SK-N-SH treated with all-trans-retinoic acid at 6 μM for 48 hours (cell line): ENCODE results near the gene MTNR1A.

Experiments used
- ATAC-seq: fragments of 200-7000 bp; cut with Tn5 transposase; 3 replicates; pipeline ENCODE4 v1.9.1; 2020; ENCODE audit warnings: mild to moderate bottlenecking, moderate library complexity
- ARNTL ChIP-seq: fragments of 450-650 bp; formaldehyde crosslinking; IDR thresholded peaks from 2 replicates; pipeline ENCODE4 v1.5.0; 2020; ENCODE audit warnings: low read depth, mild to moderate bottlenecking, moderate library complexity, borderline replicate concordance
- BACH2 ChIP-seq: fragments of 250-450 bp; sonication (Bioruptor Pico); IDR thresholded peaks from 2 replicates; pipeline ENCODE4 v1.9.0; 2021; ENCODE audit warnings: mild to moderate bottlenecking, borderline replicate concordance
- CSDC2 ChIP-seq: fragments of 250-450 bp; sonication (Bioruptor Pico); IDR thresholded peaks from 2 replicates; pipeline ENCODE4 v1.5.0; 2020; ENCODE audit warnings: mild to moderate bottlenecking, moderate library complexity
- CSRNP3 ChIP-seq: fragments of 250-450 bp; sonication (Bioruptor Pico); IDR thresholded peaks from 2 replicates; pipeline ENCODE4 v1.5.1; 2021; ENCODE audit warnings: mild to moderate bottlenecking, moderate library complexity
- ESRRG ChIP-seq: fragments of 250-450 bp; sonication (Bioruptor Pico); IDR thresholded peaks from 2 replicates; pipeline ENCODE4 v1.6.1; 2021; ENCODE audit warnings: mild to moderate bottlenecking
- GLIS3 ChIP-seq: fragments of 250-450 bp; sonication (Bioruptor Pico); IDR thresholded peaks from 2 replicates; pipeline ENCODE4 v1.5.0; 2020; ENCODE audit warnings: mild to moderate bottlenecking, moderate library complexity
- ISL1 ChIP-seq: fragments of 250-450 bp; sonication (Bioruptor Pico); IDR thresholded peaks from 2 replicates; pipeline ENCODE4 v2.1.2; 2022; ENCODE audit warnings: mild to moderate bottlenecking, moderate library complexity
- OSR1 ChIP-seq: fragments of 250-450 bp; sonication (Bioruptor Pico); IDR thresholded peaks from 2 replicates; pipeline ENCODE4 v1.8.0; 2022; ENCODE audit warnings: moderate library complexity, mild to moderate bottlenecking, inconsistent platforms
- PATZ1 ChIP-seq: fragments of 250-450 bp; sonication (Bioruptor Pico); IDR thresholded peaks from 2 replicates; pipeline ENCODE4 v1.8.0; 2020; ENCODE audit warnings: mild to moderate bottlenecking, moderate library complexity, borderline replicate concordance
- PPARA ChIP-seq: fragments of 250-450 bp; sonication (Bioruptor Pico); IDR thresholded peaks from 2 replicates; pipeline ENCODE4 v1.5.0; 2020; ENCODE audit warnings: mild to moderate bottlenecking, borderline replicate concordance
- RARB ChIP-seq: fragments of 250-450 bp; sonication (Bioruptor Pico); IDR thresholded peaks from 2 replicates; pipeline ENCODE4 v1.8.0; 2021; ENCODE audit warnings: mild to moderate bottlenecking, moderate library complexity
- SNAI2 ChIP-seq: fragments of 250-450 bp; sonication (Bioruptor Pico); IDR thresholded peaks from 2 replicates; pipeline ENCODE4 v1.5.0; 2020; ENCODE audit warnings: mild to moderate bottlenecking, moderate library complexity
- TCF4 ChIP-seq: fragments of 250-450 bp; sonication (Bioruptor Pico); IDR thresholded peaks from 2 replicates; pipeline ENCODE4 v1.8.0; 2021; ENCODE audit warnings: mild to moderate bottlenecking, moderate library complexity, borderline replicate concordance
- TOX ChIP-seq: fragments of 250-450 bp; sonication (Bioruptor Pico); IDR thresholded peaks from 2 replicates; pipeline ENCODE4 v1.8.0; 2021; ENCODE audit warnings: mild to moderate bottlenecking, moderate library complexity, borderline replicate concordance
- TSHZ2 ChIP-seq: fragments of 250-450 bp; sonication (Bioruptor Pico); IDR thresholded peaks from 2 replicates; pipeline ENCODE4 v1.5.0; 2020; ENCODE audit warnings: mild to moderate bottlenecking, moderate library complexity
- ZFP30 ChIP-seq: fragments of 450-650 bp; formaldehyde crosslinking; IDR thresholded peaks from 2 replicates; pipeline ENCODE4 v1.5.0; 2022; ENCODE audit warnings: mild to moderate bottlenecking, moderate library complexity
- ZNF565 ChIP-seq: fragments of 450-650 bp; formaldehyde crosslinking; conservative IDR thresholded peaks from 2 replicates; pipeline ENCODE4 v1.5.0; 2020; ENCODE audit warnings: low read depth, mild to moderate bottlenecking, moderate library complexity
- ZNF70 ChIP-seq: fragments of 450-650 bp; formaldehyde crosslinking; IDR thresholded peaks from 2 replicates; pipeline ENCODE4 v1.5.0; 2020; ENCODE audit warnings: mild to moderate bottlenecking, moderate library complexity
- ZNF8 ChIP-seq: fragments of 450-650 bp; formaldehyde crosslinking; IDR thresholded peaks from 2 replicates; pipeline ENCODE4 v1.5.0; 2020; ENCODE audit warnings: mild to moderate bottlenecking, moderate library complexity

Gene MTNR1A

GRCh38 chr4:186596850-186597390 lies 41.6 kb upstream of the MTNR1A start:
- ATAC-seq = no peak

GRCh38 chr4:186596346-186596745 lies 41.0 kb upstream of the MTNR1A start:
- ATAC-seq = no peak
- TF ChIP-seq PATZ1 (CRISPR knock-in tag) (no peak), ARNTL (CRISPR knock-in tag) (no peak)

More at GRCh38 chr4:186596850-186597390, 41.6 kb upstream of the MTNR1A start:
- TF ChIP-seq ISL1 = no peak

- no peak for ATAC-seq
- no peak for TF ChIP-seq TOX (CRISPR knock-in tag)
- TF ChIP-seq OSR1 (CRISPR knock-in tag) = no peak
- TF ChIP-seq CSDC2 = no peak
- TF ChIP-seq RARB (CRISPR knock-in tag) = no peak
- TF ChIP-seq ZFP30 (CRISPR knock-in tag) = no peak
- TF ChIP-seq CSRNP3 (CRISPR knock-in tag) = no peak
- no peak for TF ChIP-seq ISL1
- no peak for TF ChIP-seq ARNTL (CRISPR knock-in tag)
- no peak for TF ChIP-seq GLIS3 (CRISPR knock-in tag)
- no peak for TF ChIP-seq ESRRG (CRISPR knock-in tag)
- TF ChIP-seq ZNF70 (CRISPR knock-in tag) = no peak
- TF ChIP-seq ZNF8 (CRISPR knock-in tag) = no peak
- TF ChIP-seq PPARA = no peak
- no peak for TF ChIP-seq ZNF565 (CRISPR knock-in tag)
- no peak for TF ChIP-seq SNAI2 (CRISPR knock-in tag)
- TF ChIP-seq TSHZ2 = no peak
- TF ChIP-seq BACH2 (CRISPR knock-in tag) = no peak
- TF ChIP-seq PATZ1 (CRISPR knock-in tag) = no peak
Measured at GRCh38 chr4:186593587-186593973, 38.2 kb upstream of the MTNR1A start.

GRCh38 chr4:186592966-186593586 lies 37.7 kb upstream of the MTNR1A start:
- TF ChIP-seq ISL1 (no peak), PPARA (no peak), TCF4 (no peak), ARNTL (CRISPR knock-in tag) (no peak), CSRNP3 (CRISPR knock-in tag) (no peak), TSHZ2 (no peak), GLIS3 (CRISPR knock-in tag) (no peak)
- no peak for ATAC-seq
